ENCODE measurements around the gene GYPB.
"Not testable (repeated sequence)": the region's sequence is repeated elsewhere in the genome, so short reads cannot be mapped to it uniquely, and the experiment has no call there.

GYPB gene

GRCh38 chr4:143955306-143955705 is 63.9 kb downstream of the GYPB start:
- DNase-seq; in situ Hi-C loops (cut with MboI; ENCODE audit: low pct_unique_long_range_greater_than_20kb, low sequenced_read_pairs): not testable (repeated sequence)

GRCh38 chr4:143951458-143951972 is 67.7 kb downstream of the GYPB start:
- in situ Hi-C loops (cut with MboI; ENCODE audit: low pct_unique_long_range_greater_than_20kb, low sequenced_read_pairs); DNase-seq: not testable (repeated sequence)

GRCh38 chr4:143950967-143951366 is 68.2 kb downstream of the GYPB start:
- not testable (repeated sequence) for DNase-seq

GRCh38 chr4:143950185-143950584 is 69.0 kb downstream of the GYPB start:
- in situ Hi-C loops (cut with MboI; ENCODE audit: low pct_unique_long_range_greater_than_20kb, low sequenced_read_pairs), result not testable (repeated sequence)
- peak; percentile 7 for DNase-seq

More at GRCh38 chr4:143950967-143951366, 68.2 kb downstream of the GYPB start:
- in situ Hi-C loops (cut with MboI; ENCODE audit: low pct_unique_long_range_greater_than_20kb, low sequenced_read_pairs), result not testable (repeated sequence)

GRCh38 chr4:143947493-143947892 is 71.7 kb downstream of the GYPB start:
- in situ Hi-C loops (cut with MboI; ENCODE audit: low pct_unique_long_range_greater_than_20kb, low sequenced_read_pairs); DNase-seq: not testable (repeated sequence)
